SH-SY5Y (cell line): Measurements from ENCODE around the gene SLC12A4.

Source experiments
- GATA2 ChIP-seq: IDR thresholded peaks from 2 replicates; pipeline ENCODE4 v1.6.1; 2011; ENCODE audit warnings: mild to moderate bottlenecking, low read depth, low read length
- GATA3 ChIP-seq: IDR thresholded peaks from 2 replicates; pipeline ENCODE4 v1.6.1; 2011; ENCODE audit warnings: low read depth, mild to moderate bottlenecking, low read length, moderate library complexity

GRCh38 chr16:67934306-67935100 is 33.9 kb downstream of the SLC12A4 start:
- no peak for TF ChIP-seq GATA2
- no peak for TF ChIP-seq GATA3
